Mucosa of rectum (tissue), 2 donors: ENCODE data around the gene RBM20.
"Not testable (repeated sequence)": the region's sequence is repeated elsewhere in the genome, so short reads cannot be mapped to it uniquely, and the experiment has no call there.

ENCODE experiments used
- H3K27ac ChIP-seq, 2 donors: one replicate each; pipeline ENCODE4 v1.7.0; 2013; ENCODE audit warnings: inconsistent platforms in 2 of 2, low read depth in 2 of 2, low read length in 2 of 2
- H3K27me3 ChIP-seq, 2 donors: one replicate each; pipeline ENCODE4 v1.7.0; 2013; ENCODE audit warnings: low read length in 2 of 2; ENCODE audit not compliant: control insufficient read depth in 2 of 2, insufficient read depth in 2 of 2
- H3K36me3 ChIP-seq, 2 donors: one replicate each; pipeline ENCODE4 v1.7.0; 2013; ENCODE audit warnings: low read length in 2 of 2; ENCODE audit not compliant: control insufficient read depth in 2 of 2, insufficient read depth in 2 of 2
- H3K4me1 ChIP-seq, 2 donors: one replicate each; pipeline ENCODE4 v1.7.0; 2013; ENCODE audit warnings: low read length in 2 of 2, mild to moderate bottlenecking in 1 of 2; ENCODE audit not compliant: control insufficient read depth in 2 of 2, insufficient read depth in 2 of 2
- H3K4me3 ChIP-seq, 2 donors: one replicate each; pipeline ENCODE4 v1.7.0; 2013; ENCODE audit warnings: low read length in 2 of 2
- H3K9ac ChIP-seq, 2 donors: one replicate each; pipeline ENCODE4 v1.7.0; 2013; ENCODE audit warnings: low read length in 2 of 2, low read depth in 1 of 2, mild to moderate bottlenecking in 1 of 2
- H3K9me3 ChIP-seq, 2 donors: one replicate each; pipeline ENCODE4 v1.7.0; 2013; ENCODE audit warnings: low read length in 2 of 2; ENCODE audit not compliant: control insufficient read depth in 2 of 2
- donor health status: healthy.
- donor health status: Normal muscosa, but diverticular disease.

RBM20 gene

DNA sequence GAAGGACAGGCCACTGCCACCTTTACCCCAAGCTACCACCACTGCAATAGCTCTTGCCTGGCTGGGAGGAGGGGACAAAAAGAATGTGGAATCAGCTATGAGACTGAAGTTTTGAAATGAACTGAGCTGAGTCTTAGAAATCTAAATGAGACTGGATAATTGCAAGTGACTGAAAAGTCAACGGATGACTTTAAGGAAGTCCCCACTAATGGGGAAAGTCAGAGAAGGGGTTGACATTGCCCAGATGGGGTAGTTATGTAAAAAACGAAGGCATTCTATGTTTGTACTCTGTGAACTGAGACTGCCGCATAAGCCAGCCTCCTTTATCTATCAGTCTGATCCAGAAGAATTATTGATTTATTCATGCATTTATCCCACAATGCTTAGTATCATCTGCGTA is 67.2 kb downstream of the RBM20 start:
- Histone ChIP-seq H3K36me3 (no peaks in the 10 kb centered on the region), H3K4me3 (no peak overlapping the region), H3K27me3 (peaks cover 0 to 3% of the 10 kb centered on the region in 2 donors), H3K9ac (no peak overlapping the region), H3K4me1 (no peaks in the 10 kb centered on the region), H3K27ac (no peak overlapping the region), H3K9me3 (no peaks in the 10 kb centered on the region)

DNA sequence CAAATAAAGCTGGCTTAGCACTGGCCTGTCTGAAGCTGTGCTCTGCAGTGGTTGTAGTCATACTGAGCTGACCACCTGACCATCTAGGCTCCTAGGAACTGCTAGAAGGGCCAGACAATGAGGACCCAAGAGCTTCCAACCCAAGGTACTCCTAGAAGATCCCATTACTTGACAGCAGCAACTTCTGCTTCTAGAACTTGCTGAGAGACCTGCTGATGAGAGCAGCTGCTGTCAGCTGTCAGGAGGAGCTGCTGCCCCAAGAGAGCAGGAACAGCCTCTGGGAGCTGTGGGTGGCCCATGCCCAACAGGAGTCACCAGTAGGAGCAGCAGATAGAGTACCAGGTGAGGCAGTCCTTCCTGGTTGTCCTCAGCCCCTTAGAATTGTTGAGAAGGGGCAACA is 70.2 kb downstream of the RBM20 start:
- H3K4me1 ChIP-seq, result no peaks in the 10 kb centered on the region
- H3K9me3 ChIP-seq, result no peaks in the 10 kb centered on the region
- H3K27ac ChIP-seq, result no peak overlapping the region
- H3K4me3 ChIP-seq, result no peak overlapping the region
- peaks cover 0 to 3% of the 10 kb centered on the region in 2 donors for H3K27me3 ChIP-seq
- H3K36me3 ChIP-seq, result no peaks in the 10 kb centered on the region
- no peak overlapping the region for H3K9ac ChIP-seq

GRCh38 chr10:110717781-110718589 is 73.8 kb downstream of the RBM20 start:
- H3K4me3 ChIP-seq, result no peak overlapping the region
- H3K9ac ChIP-seq, result no peak overlapping the region
- H3K27ac ChIP-seq, result no peak overlapping the region
- H3K36me3 ChIP-seq, result no peaks in the 10 kb centered on the region
- H3K4me1 ChIP-seq, result no peaks in the 10 kb centered on the region
- no peaks in the 10 kb centered on the region for H3K9me3 ChIP-seq
- H3K27me3 ChIP-seq, result no peaks in the 10 kb centered on the region

DNA sequence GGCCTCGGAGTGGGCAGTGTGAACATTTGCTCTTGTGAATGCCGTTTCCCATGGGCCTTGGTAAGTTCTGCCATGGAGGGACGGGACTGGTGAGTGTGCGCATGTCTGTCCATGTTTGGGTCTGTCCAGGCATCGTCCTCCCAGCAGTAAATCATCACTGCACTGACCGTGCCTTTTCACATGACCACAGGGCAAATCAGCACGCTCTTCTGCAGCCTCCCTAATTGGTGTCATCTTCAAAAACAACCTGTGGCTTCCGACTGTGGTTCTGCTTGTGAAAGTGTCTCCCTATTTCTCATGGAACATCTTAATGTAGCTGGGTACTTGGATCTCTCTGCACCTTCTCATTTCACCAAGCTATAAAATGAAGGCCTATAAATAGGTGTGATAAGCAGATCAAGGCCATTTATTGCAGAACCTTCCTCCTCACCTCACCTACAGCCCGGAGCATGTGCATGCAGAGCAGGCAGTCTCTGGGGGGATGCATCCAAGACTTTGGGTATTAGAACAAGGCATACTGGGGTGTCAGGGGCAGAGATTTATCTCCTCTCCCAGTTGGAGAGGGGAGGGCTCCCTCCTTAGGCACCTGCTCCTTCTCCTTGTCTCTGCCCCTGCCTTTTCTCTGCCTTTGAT is 77.4 kb downstream of the RBM20 start:
- Histone ChIP-seq H3K4me1 (no peaks in the 10 kb centered on the region), H3K27me3 (no peaks in the 10 kb centered on the region), H3K27ac (no peak overlapping the region), H3K9me3 (no peaks in the 10 kb centered on the region), H3K4me3 (no peak overlapping the region), H3K9ac (no peak overlapping the region), H3K36me3 (no peaks in the 10 kb centered on the region)

DNA sequence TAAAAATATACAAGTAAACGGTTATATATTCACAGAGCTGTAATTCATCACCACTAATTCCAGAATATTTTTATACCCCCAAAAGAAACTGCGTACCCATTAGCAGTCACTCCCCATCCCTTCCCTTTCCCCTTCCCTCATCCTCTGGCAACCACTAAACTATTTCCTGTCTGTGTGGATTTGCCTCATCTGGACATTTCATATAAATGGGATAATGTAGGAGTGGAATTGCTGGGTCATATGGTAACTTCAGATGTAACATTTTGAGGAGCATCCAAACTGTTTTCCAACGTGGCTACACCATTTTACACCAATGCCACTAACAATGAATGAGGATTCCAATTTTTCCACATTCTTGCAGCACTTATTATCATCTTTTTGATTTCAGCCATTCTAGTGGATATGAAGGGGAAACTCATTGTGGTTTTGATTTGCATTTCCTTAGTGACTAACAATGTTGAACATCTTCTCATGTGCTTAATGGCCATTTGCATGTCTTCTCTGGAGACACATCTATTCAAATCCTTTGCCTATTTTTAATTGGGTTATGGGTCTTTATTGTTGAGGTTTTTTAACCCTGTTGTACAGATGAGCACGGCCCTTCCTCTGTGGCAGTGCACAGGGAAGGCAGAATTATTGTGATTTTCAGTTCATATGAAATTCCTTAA is 79.2 kb downstream of the RBM20 start:
- Histone ChIP-seq H3K27me3 (no peaks in the 10 kb centered on the region), H3K27ac (no peak overlapping the region), H3K9ac (no peak overlapping the region), H3K4me1 (no peaks in the 10 kb centered on the region), H3K9me3 (no peaks in the 10 kb centered on the region), H3K36me3 (no peaks in the 10 kb centered on the region), H3K4me3 (no peak overlapping the region)

- Histone ChIP-seq H3K27ac (no peak overlapping the region), H3K27me3 (no peaks in the 10 kb centered on the region), H3K9ac (no peak overlapping the region), H3K36me3 (no peaks in the 10 kb centered on the region), H3K4me1 (no peaks in the 10 kb centered on the region), H3K9me3 (no peaks in the 10 kb centered on the region), H3K4me3 (no peak overlapping the region)
These were observed 80.2 kb downstream of the RBM20 start for GRCh38 chr10:110724116-110724921.

DNA sequence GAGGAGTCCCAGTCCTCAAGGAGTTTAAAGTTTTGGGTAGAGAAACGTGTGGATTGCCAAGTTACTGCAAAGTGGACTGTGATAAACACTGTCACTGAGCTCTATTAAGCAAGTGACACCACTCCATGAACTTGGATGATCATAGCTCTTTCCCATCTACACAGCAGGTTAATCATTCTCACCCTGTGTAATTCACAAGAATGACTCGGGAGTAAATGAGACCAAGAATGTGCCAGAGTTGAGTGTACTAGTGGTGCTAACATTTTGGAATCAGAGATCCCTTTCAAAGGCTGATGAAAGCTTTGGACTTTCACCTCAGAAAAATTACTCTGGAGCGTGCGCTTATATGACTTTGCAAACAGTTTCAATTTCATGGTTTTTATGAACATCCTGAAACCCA is 80.8 kb downstream of the RBM20 start:
- Histone ChIP-seq H3K27ac (no peak overlapping the region), H3K9ac (no peak overlapping the region)

DNA sequence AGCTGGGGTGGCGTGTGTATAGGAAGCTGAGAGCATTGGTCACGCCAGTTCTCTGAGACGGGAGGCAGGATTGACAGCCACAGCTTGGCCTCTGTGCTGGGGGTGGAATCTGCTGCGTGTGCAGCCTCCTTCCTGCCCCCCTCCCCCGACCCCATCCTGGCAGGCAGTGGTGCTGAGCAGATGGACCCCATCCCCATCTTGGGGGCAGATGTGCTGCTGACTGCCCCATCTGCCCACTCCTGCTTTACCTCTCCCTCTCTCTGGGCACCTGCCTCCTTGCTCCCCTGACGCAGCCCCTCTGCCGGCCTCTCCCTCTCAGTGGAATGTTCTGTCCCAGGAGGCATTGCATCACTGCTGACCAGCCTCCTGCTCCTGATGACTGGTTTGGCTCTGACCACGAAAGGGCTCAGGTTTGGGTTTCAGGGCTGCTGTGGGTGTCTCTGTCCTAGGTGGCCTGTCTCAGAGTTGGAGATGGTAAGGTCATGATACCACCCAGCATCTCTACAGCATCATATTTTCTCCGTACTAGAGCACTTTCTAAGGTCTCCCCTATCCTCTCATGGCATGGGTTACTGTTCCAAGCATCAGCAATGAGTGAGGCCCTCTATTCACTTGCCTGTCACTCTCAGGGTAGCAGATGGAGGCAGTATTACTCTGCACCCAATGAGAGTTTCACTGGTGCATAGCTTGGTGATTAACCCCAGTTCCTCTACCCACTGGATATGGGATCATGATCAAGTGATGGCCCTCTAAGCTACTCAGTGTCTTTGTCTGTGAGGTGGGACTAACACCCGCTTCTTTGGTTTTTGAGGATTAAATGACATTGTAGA is 81.9 kb downstream of the RBM20 start:
- Histone ChIP-seq H3K9ac (no peak overlapping the region), H3K4me3 (no peak overlapping the region), H3K4me1 (no peaks in the 10 kb centered on the region), H3K27ac (no peak overlapping the region), H3K36me3 (no peaks in the 10 kb centered on the region), H3K27me3 (no peaks in the 10 kb centered on the region), H3K9me3 (no peaks in the 10 kb centered on the region)

More for the DNA sequence above, 80.8 kb downstream of the RBM20 start:
- Histone ChIP-seq H3K36me3 (no peaks in the 10 kb centered on the region), H3K9me3 (no peaks in the 10 kb centered on the region), H3K4me1 (no peaks in the 10 kb centered on the region), H3K27me3 (no peaks in the 10 kb centered on the region), H3K4me3 (no peak overlapping the region)

- not testable (repeated sequence) for H3K27me3 ChIP-seq, H3K9ac ChIP-seq, H3K9me3 ChIP-seq, H3K36me3 ChIP-seq, H3K27ac ChIP-seq, H3K4me3 ChIP-seq, H3K4me1 ChIP-seq
These were observed 83.6 kb downstream of the RBM20 start for GRCh38 chr10:110727785-110728184.
